Pons (tissue), 1 donor: ENCODE results near the gene SPRY4.
"Not testable (repeated sequence)": the region's sequence is repeated elsewhere in the genome, so short reads cannot be mapped to it uniquely, and the experiment has no call there.

Experiments used
- DNase-seq: peaks from one replicate; pipeline ENCODE4 v3.0.0-alpha.2; 2016; ENCODE audit warnings: low spot score

SPRY4 gene

GRCh38 chr5:142315096-142315900, 9.5 kb downstream of the SPRY4 start:
- no peak for DNase-seq

DNA sequence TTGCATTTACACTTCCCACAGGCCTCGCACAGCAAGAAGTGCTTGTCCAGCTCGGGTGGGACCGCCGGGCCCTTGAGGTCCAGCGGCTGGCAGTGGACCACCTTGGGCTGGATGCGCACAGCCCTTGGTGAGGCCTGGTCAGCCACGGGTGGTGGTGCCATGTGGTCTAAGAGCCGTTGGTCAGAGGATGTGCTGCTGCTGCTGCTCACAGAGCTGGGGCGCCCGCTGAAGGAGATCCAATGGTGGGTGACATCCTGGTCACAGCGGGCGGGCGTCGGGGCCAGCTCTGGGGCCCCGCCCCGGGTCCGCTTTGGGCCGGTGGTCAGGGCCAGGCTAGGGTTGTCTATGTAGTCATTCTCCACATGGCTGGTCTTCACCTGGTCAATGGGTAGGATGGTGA, 10.2 kb downstream of the SPRY4 start:
- no peak for DNase-seq

DNA sequence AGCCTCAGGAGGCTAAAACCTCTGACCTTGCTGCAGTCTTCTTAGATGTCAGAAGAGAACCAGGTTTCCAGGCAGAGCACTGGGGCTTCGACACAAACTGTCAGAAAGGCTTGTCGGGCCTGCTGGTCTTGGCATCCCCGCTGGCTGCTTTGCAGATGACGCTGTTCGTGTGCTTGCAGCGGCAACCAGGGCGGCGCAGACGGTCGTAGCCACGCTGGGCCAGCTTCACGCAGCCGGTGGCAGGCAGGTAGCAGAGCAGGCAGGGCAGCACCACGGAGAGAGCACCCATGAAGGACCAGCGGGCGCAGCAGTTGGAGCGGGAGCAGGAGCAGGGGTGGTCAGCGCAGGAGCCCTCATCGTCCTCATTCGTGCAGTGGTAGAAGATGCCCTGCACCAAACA, 10.7 kb downstream of the SPRY4 start:
- no peak for DNase-seq

DNA sequence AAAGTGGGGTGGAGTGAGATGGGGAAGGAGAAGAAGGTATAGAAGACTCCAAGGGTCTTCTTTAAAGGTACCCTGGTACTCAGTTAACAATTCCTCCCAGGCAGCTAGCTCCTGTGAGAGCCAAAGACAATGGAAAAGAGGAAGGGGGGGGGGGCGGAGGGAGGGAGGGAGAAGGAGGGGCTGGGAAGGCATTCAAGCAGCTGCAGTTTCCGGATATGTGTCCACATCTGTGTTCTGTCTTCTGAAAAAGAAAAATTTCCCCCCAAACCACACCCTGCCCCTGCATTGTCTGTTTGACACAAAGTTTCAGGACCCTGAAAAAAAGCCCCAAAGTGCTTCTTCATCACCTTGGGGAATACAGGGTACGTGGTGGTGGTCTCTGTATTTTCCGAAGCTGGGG, 11.1 kb downstream of the SPRY4 start:
- DNase-seq, result no peak

DNA sequence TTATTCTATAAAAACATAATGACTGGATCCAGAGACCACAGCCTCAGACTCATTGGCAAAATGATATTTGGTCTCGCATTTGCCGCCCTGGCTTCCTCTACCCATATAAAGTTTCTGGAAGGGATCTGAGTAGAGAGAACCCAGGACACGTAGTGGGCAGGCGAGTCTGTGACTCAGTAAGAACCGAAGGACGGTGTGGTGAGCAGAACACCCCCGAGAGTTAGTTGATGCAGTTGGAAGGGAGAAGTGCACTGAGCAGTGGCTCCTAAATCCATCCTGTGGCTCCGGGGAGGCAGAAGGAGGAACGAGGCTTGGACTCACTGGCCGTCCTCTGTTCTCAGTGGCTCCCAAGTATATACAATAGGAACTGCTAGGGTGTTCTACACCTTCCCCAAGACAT, 11.5 kb downstream of the SPRY4 start:
- no peak for DNase-seq

DNA sequence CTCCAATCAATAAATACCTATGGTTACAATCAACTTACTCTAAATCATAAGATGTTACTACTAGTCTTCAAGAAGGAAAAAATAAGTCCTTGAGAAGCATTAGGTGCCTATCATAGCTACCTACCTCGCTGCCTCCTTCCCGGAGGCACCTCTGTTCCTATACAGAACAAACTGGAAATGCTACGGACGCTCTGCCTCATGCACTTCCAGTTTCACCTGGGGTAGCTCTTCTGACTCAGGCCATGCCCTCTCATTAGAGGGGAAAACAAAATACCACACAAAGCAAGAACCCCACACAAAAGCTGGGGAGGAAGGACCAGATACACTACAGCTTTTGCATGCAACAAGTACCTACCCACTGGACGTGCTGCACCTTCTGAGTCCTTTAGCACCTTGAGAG, 12.4 kb downstream of the SPRY4 start:
- no peak for DNase-seq

GRCh38 chr5:142311725-142312124, 13.1 kb downstream of the SPRY4 start:
- DNase-seq, result no peak

DNA sequence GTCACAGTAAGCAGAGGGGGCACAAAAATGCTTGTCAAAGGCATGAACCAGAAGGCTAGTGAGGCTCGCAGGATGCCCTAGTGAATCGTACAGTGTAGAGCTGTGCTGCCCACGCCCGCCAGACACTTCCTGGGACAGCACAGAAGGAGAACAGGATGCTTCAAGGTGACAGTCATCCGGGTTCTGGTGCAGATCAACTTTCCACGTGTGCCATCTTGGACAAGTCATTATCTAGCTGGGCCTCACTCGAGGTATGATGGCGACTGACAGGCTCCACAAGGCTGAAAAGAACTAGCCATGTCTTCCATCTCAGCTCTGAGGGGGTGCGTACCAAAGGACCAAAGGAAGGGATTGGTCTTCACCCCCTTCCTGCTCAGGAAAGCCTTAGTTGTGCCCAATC, 14.0 kb downstream of the SPRY4 start:
- no peak for DNase-seq

DNA sequence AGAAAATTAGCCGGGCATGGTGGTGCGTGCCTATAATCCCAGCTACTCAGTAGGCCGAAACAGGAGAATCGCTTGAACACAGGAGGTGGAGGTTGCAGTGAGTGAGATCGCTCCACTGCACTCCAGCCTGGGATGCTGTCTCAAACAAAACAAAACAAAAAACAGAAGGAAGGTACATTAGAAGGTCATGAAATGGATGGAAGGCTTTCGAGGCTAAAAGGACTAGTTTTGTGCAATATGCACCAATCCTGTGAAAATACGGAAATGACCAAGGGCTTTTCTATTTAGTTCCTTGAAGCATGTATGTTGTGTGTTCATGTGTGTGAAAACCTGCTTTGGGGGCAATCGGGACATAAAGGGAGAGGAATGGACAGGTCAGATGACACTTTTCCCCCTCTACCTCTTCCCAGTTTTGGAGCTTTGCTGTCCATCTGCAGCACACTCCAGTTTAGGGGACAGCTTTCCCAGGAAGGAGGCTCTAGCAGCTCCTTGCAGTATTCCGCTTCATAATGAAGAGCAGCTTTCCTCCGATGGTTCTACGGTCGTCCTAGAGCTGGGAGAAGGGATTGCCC, 15.0 kb downstream of the SPRY4 start:
- DNase-seq, result no peak

DNA sequence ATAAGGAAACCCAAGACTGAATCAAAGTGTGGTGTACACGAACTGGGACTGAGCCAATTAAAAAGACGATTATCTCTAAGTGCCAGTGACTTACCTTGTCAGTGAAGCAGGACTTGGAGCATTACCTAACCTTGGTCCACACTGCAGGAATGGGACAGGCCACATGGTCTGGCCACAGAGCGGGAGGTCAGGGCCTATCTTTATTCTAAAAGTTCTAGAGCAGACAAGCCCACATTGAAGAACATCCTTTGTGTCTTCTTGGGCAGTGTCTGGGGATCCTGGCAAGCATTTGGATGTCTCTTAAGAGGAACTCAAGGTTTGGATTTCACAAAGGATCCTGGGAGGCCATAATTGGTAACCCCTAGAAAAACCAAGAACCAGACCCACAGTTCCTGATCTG, 16.5 kb downstream of the SPRY4 start:
- DNase-seq, result no peak

DNA sequence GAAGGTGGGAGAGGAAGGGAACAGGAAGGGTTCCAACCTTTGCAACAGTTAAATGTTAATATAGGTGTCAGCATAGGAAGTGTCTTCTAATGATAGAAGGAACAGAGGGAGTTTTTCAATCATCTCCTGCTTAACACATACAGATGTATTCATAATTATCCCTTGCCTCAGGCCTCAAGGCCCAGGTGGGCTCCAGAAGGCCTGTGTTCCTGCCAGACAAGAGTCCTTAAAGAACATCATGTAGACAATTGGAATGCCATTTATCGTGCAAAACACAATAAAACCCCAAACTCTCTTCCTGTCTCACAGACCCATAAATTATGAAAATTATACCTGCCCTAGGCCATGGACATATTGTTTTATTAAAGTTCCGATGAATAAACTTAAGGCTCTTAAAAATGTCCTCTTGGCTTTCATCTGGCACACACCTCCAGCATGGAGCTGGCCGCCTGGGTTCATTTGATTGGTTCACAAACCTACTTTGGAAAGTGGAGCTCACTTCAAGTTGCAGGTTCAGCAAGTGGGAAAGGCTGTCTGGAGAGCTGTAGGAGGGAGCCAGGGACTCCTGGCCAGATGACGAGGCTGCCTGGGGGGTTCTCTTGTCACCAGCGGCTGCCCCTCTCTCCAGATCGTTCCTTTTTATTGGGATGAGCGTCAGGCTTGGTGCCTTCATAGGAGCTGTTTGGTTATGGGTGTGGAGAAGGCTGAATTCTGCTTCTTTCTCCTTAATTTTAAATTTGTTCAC, 17.5 kb downstream of the SPRY4 start:
- DNase-seq, result no peak

- no peak for DNase-seq
Measured at GRCh38 chr5:142306077-142306502, 18.7 kb downstream of the SPRY4 start.

- no peak for DNase-seq
Measured at GRCh38 chr5:142305211-142305610, 19.6 kb downstream of the SPRY4 start.

GRCh38 chr5:142304013-142304701, 20.7 kb downstream of the SPRY4 start:
- no peak for DNase-seq

DNA sequence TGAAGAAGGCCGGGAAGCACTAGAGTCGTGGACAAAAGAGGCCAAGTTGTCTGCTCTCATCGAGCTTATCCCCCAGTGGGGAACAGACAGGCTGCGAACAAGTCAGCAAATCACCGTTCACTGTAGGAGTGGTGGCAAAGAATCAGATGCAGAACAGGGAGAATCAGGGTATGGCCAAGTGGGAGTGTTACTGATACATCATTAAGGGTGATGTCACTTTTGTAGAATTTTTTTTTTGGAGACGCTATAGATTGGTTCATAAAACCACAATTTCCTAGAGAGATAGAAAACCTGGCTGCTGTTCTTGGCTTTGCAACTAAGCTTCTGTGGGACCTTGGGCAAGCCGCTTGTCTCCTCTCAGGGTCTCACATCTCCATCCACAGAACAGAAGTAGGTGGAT, 21.3 kb downstream of the SPRY4 start:
- no peak for DNase-seq

DNA sequence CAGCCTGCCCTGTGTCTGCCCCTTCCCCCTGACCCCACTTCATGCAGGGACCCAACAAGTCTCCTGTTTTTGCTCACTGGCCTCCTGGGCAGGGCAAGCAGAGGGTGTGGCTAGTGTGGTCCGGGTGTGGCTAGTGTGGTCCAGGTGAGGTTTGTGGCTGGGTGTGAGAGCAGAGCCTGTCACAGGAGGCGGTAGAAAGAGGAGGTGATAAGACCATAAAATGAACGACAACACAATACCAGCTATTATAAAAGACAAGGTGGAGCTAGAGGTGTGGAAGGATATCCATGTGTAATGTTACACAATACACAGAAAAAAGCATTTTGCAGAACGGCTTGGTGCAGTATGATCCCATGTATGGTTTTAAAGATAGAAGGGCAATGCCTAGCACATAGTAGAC, 23.3 kb downstream of the SPRY4 start:
- DNase-seq, result no peak

- no peak for DNase-seq
Measured at GRCh38 chr5:142300677-142301076, 24.1 kb downstream of the SPRY4 start.

GRCh38 chr5:142298789-142299188, 26.0 kb downstream of the SPRY4 start:
- DNase-seq, result no peak

GRCh38 chr5:142297786-142298185, 27.0 kb downstream of the SPRY4 start:
- not testable (repeated sequence) for DNase-seq

GRCh38 chr5:142296914-142297417, 27.9 kb downstream of the SPRY4 start:
- DNase-seq, result no peak

DNA sequence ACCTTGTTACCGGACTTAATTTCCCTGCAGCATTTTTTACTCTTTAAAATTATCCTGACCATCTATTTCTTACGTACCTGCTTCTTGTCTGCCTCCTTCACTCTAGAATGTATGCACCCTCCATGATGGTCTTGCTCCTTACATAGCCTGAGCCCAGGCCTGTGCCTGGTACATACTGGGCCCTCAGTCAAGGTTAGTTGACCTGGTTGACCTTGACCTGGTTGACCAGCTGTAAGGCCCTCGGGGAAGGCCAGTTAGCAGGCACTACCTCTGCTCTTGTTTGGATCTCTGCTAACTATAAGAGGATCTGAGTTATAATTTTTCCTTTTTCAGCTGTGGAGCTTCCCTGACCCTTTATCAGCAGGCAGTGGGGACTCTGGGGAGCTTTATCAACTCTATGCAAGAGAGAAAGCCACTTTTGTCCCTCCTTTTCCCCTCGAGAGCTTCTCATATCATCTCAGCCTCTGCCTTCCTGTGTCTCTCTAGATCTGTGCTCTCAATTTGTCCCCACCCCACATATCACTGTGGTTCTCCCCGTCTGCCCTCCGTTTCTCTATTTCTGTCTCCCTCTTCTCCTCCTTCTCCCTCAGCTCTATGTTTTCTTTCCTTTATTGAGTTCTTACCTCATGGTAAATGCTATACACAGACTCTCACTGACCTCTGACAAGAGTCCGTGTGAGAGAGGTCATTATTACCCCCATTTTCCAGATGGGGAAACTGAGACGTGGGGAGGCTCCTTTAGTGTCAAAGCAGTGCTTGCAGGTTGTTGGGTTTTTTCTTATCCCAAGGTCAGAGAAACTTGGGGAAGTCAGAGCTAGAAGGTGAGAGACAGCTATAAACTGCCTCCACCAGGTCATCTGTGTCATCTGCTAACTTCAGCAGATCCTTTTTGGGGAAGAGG, 28.6 kb downstream of the SPRY4 start:
- no peak for DNase-seq
